HG02759 (cell line): ENCODE data around the gene PDZD2.

Source experiments
- ATAC-seq: cut with Tn5 transposase; IDR thresholded peaks from one replicate; pipeline ENCODE4 v1.9.1; 2021; ENCODE audit warnings: mild to moderate bottlenecking, moderate library complexity; ENCODE audit not compliant: unreplicated experiment

Gene PDZD2

GRCh38 chr5:31859096-31859495 is 220.2 kb downstream of the PDZD2 start:
- ATAC-seq = no peak

GRCh38 chr5:31860278-31860677 is 221.3 kb downstream of the PDZD2 start:
- no peak for ATAC-seq

GRCh38 chr5:31860726-31861433 is 221.9 kb downstream of the PDZD2 start:
- ATAC-seq = no peak

GRCh38 chr5:31861601-31862000 is 222.7 kb downstream of the PDZD2 start:
- ATAC-seq = no peak

- no peak for ATAC-seq
Measured at GRCh38 chr5:31863991-31864411, 225.1 kb downstream of the PDZD2 start.

DNA sequence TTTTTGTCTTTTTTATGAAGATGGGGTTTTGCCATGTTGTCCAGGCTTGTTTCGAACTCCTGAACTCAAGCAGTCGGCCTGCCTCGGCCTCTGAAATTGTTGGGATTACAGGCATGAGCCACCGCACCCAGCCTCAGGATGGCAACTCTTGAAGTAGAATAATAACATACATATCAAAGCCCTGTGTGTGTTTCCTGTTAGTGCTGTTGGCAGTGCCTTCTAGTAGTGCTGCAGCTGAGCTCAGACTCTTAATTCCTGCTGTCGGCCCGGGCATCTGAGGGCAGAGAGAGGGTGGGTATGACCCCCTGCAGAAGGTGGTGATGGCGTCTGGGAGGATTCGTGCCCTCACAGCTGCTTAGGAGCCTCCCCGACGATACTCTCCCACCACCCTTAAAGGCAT is 227.2 kb downstream of the PDZD2 start:
- ATAC-seq = no peak

DNA sequence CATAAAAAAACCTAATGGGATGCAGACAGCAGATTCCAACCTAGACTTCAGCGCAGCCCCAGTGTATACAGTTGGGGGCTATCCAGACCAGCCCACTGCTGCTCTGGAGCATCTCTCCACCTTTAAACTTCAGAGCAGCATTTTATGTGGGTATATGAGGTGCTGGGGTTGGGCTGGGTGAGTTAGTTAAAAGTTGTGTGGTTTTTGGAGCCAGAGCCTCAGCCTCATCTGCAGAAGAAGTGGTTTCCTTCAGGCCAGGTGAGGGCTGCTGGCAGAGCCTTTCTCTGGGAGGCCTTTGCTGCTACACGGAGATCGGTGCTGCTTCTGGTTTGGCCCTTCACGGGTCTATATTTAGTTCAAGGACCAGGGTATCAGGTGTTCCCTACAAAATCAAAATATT is 228.3 kb downstream of the PDZD2 start:
- ATAC-seq = no peak

GRCh38 chr5:31880449-31880848 is 241.5 kb downstream of the PDZD2 start:
- ATAC-seq = no peak

GRCh38 chr5:31884896-31885295 is 246.0 kb downstream of the PDZD2 start:
- no peak for ATAC-seq

DNA sequence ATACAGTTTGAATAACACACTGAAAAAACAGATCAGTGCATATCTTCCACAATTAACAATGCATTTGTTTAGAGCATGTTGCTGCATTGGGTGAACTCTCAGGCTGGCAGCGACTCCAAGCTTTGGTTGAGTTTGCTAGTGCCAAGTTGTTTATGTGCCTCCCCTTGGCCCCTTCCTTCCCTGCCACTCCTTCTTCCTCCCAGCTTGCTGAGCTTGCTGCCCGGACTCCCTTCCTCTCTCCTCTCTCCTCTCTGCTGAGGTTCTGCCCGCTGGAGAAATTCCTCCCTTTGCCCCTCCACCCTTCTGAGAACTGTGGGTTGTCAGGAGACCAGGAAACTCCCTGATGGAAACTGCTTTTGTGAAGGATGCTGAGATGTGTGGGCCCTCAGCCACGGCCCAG is 247.3 kb downstream of the PDZD2 start:
- no peak for ATAC-seq

- no peak for ATAC-seq
Measured at GRCh38 chr5:31887556-31887955, 248.6 kb downstream of the PDZD2 start.

DNA sequence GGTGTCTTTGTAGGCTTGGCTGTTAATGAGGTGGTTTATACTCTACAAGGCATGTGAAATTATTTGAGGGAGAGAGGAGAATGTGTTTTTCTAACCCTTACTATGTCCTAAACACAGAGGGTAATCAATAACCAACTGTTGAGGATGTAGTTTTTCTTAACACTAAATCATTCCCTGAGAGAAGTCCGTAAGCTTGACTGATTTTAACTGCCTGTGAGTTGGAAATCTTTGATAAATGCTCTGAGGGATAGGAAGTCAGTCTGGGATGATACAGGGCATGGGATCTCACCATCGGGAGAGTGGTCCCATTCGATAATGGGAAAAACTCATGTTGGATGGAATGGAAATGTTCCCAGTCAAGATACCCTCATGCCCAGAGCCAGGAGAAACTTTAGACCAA is 249.6 kb downstream of the PDZD2 start:
- no peak for ATAC-seq

- no peak for ATAC-seq
Measured at GRCh38 chr5:31889001-31889561, 250.2 kb downstream of the PDZD2 start.

DNA sequence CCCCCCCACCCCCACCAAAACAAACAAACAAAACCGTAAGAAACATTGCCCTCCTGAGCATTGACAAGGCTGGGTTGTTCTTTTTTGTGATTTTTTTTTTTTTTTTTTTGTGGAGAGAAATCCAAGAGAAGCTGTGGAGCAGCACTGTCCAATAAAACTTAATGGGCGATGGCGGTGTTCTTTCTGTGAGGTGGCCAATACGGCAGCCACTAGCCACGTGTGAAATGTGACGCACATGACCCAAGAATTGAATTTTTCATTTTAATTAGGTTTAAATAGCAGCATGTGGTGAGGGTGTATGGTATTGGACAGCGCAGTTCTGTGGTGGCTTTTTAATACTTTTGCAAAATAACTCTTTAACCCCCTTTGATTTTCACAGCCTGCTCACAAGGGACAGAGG is 251.1 kb downstream of the PDZD2 start:
- no peak for ATAC-seq

GRCh38 chr5:31894141-31894540 is 255.2 kb downstream of the PDZD2 start:
- no peak for ATAC-seq

GRCh38 chr5:31895199-31895820 is 256.4 kb downstream of the PDZD2 start:
- no peak for ATAC-seq

GRCh38 chr5:31898036-31898632 is 259.2 kb downstream of the PDZD2 start:
- no peak for ATAC-seq

- no peak for ATAC-seq
Measured at GRCh38 chr5:31900296-31900865, 261.4 kb downstream of the PDZD2 start.

- no peak for ATAC-seq
Measured at GRCh38 chr5:31901807-31902530, 263.0 kb downstream of the PDZD2 start.

- ATAC-seq = no peak
Measured at GRCh38 chr5:31908396-31908795, 269.5 kb downstream of the PDZD2 start.

- ATAC-seq = no peak
Measured at GRCh38 chr5:31909073-31909472, 270.1 kb downstream of the PDZD2 start.
